ENCODE measurements around the gene TPT1.

- TF ChIP-seq CTCF (IDR thresholded peaks at IDR 0.05; ENCODE audit: low read depth, low read length): no peak
- TF ChIP-seq EZH2phosphoT487 (IDR thresholded peaks at IDR 0.05; ENCODE audit: low read depth): no peak
These were observed 50.9 kb downstream of the TPT1 start for GRCh38 chr13:45289936-45290563.

Data from OCI-LY3 (cell line).